CD4-positive, CD25-positive, alpha-beta regulatory T cell (primary cell): Measurements from ENCODE around the gene CSF3R. TPM values are rescaled to one million over a fixed set of nuclear protein-coding genes. Genes with fewer than 3 reads are reported as not detected.
A peak's percentile ranks its signal among the peaks of the same experiment; 100 is the strongest.
"Not testable (repeated sequence)": the region's sequence is repeated elsewhere in the genome, so short reads cannot be mapped to it uniquely, and the experiment has no call there.

Source experiments
- ATAC-seq, 2 donors: fragments of 150-1000 bp; cut with Tn5 transposase; one replicate each; pipeline ENCODE4 v1.10.0; 2021; ENCODE audit warnings: low read depth in 2 of 2, moderate number of reproducible peaks in 2 of 2, moderate library complexity in 1 of 2
- DNase-seq, 3 donors: peaks; one replicate each; pipeline versions ENCODE4 v3.0.0 to v3.0.0-alpha.2; 2012 to 2022; ENCODE audit warnings: mixed read lengths in 1 of 3
- H3K27ac ChIP-seq: one replicate; pipeline ENCODE4 v1.7.0; 2013; ENCODE audit warnings: mild to moderate bottlenecking, low read length; ENCODE audit not compliant: insufficient read depth, poor library complexity, severe bottlenecking
- H3K27me3 ChIP-seq: one replicate; pipeline ENCODE4 v1.7.0; 2013; ENCODE audit warnings: low read length; ENCODE audit not compliant: control insufficient read depth, insufficient read depth
- H3K36me3 ChIP-seq: one replicate; pipeline ENCODE4 v1.7.0; 2013; ENCODE audit warnings: mild to moderate bottlenecking, low read length, moderate library complexity; ENCODE audit not compliant: control insufficient read depth, insufficient read depth
- H3K4me1 ChIP-seq: 2 replicates; pipeline ENCODE4 v1.7.0; 2013; ENCODE audit warnings: mild to moderate bottlenecking, low read length; ENCODE audit not compliant: insufficient read depth, control insufficient read depth, poor library complexity, severe bottlenecking
- H3K4me3 ChIP-seq: one replicate; pipeline ENCODE4 v1.7.0; 2013; ENCODE audit warnings: low read depth, mild to moderate bottlenecking, low read length, moderate library complexity
- H3K9me3 ChIP-seq, 2 experiments: 1 replicate in 1 of 2; 2 replicates in 1 of 2; pipeline ENCODE4 v1.7.0; 2013; ENCODE audit warnings: low read length in 2 of 2, mild to moderate bottlenecking in 1 of 2, moderate library complexity in 1 of 2; ENCODE audit not compliant: control insufficient read depth in 2 of 2
- H3K27ac Mint-ChIP-seq, 3 donors: one replicate each; pipeline ENCODE4 v1.8.0; 2020 to 2022; ENCODE audit warnings: mild to moderate bottlenecking in 3 of 3, mixed read lengths in 3 of 3, moderate library complexity in 2 of 3
- H3K27me3 Mint-ChIP-seq: one replicate; pipeline ENCODE4 v1.8.0; 2022; ENCODE audit warnings: mild to moderate bottlenecking, mixed read lengths
- H3K36me3 Mint-ChIP-seq: one replicate; pipeline ENCODE4 v1.8.0; 2020; ENCODE audit warnings: mixed read lengths
- H3K4me1 Mint-ChIP-seq, 4 donors: one replicate each; pipeline ENCODE4 v1.8.0; 2020 to 2022; ENCODE audit warnings: mixed read lengths in 4 of 4, mild to moderate bottlenecking in 1 of 4
- H3K4me3 Mint-ChIP-seq, 4 donors: one replicate each; pipeline ENCODE4 v1.8.0; 2020 to 2022; ENCODE audit warnings: mild to moderate bottlenecking in 4 of 4, mixed read lengths in 4 of 4, moderate library complexity in 3 of 4
- H3K9me3 Mint-ChIP-seq, 7 donors: one replicate each; pipeline ENCODE4 v1.8.0; 2020 to 2022; ENCODE audit warnings: mixed read lengths in 7 of 7, mild to moderate bottlenecking in 3 of 7, moderate library complexity in 2 of 7
- polyA plus RNA-seq, 4 donors: library from polyadenylated mRNA; unstranded; fragments of 300-500 nt; fragmentation: Illumina TruSeq; gene quantifications; one replicate each; pipeline ENCODE4 v1.2.3, GENCODE V29; 2021
- total RNA-seq: library from RNA; stranded (reverse); gene quantifications from one replicate; pipeline ENCODE4 v1.2.3, GENCODE V29; 2022

The CSF3R gene
- total and polyA plus RNA-seq, 5 donors from 2014 or later: 0.10 to 3.6 (median 0.23) TPM; not detected in 1

- H3K4me1 ChIP-seq: peaks cover 4% of the 10 kb centered on the region
- H3K27ac ChIP-seq: no peak overlapping the region
- no peaks in the 10 kb centered on the region for H3K36me3 ChIP-seq
- Mint-ChIP-seq H3K9me3 (no peaks in the 10 kb centered on the region), H3K27ac (peak overlapping the region in 1 of 3 donors; percentile 57), H3K4me1 (peaks cover 0 to 12% (median 1%) of the 10 kb centered on the region in 4 donors), H3K36me3 (no peaks in the 10 kb centered on the region), H3K27me3 (peaks cover 9% of the 10 kb centered on the region), H3K4me3 (no peak overlapping the region)
- no peak for DNase-seq
- no peak for ATAC-seq
- H3K27me3 ChIP-seq: peaks cover 2% of the 10 kb centered on the region
- no peak overlapping the region for H3K4me3 ChIP-seq
- H3K9me3 ChIP-seq: no peaks in the 10 kb centered on the region
Observed at GRCh38 chr1:36479505-36480051, 3.1 kb downstream of the CSF3R start.

GRCh38 chr1:36477615-36478014 is 5.1 kb downstream of the CSF3R start:
- not testable (repeated sequence) for DNase-seq, H3K27ac Mint-ChIP-seq, ATAC-seq, H3K27me3 ChIP-seq, H3K4me1 ChIP-seq, H3K36me3 Mint-ChIP-seq, H3K27me3 Mint-ChIP-seq, H3K4me3 Mint-ChIP-seq, H3K36me3 ChIP-seq, H3K9me3 Mint-ChIP-seq, H3K9me3 ChIP-seq, H3K27ac ChIP-seq, H3K4me3 ChIP-seq
- H3K4me1 Mint-ChIP-seq: peaks cover 0 to 12% (median 1%) of the 10 kb centered on the region in 4 donors

GRCh38 chr1:36476945-36477344 is 5.8 kb downstream of the CSF3R start:
- H3K27me3 ChIP-seq: peaks cover 2% of the 10 kb centered on the region
- H3K36me3 ChIP-seq: no peaks in the 10 kb centered on the region
- H3K27ac Mint-ChIP-seq: peak overlapping the region in 1 of 3 donors; percentile 69
- peaks cover 0 to 6% (median under 1%) of the 10 kb centered on the region in 4 donors for H3K4me1 Mint-ChIP-seq
- no peak overlapping the region for H3K27ac ChIP-seq
- DNase-seq (no peak), ATAC-seq (no peak)
- H3K36me3 Mint-ChIP-seq: no peaks in the 10 kb centered on the region
- H3K9me3 ChIP-seq: no peaks in the 10 kb centered on the region
- H3K4me1 ChIP-seq: no peaks in the 10 kb centered on the region
- H3K4me3 Mint-ChIP-seq: no peak overlapping the region
- peaks cover under 1% of the 10 kb centered on the region for H3K27me3 Mint-ChIP-seq
- H3K9me3 Mint-ChIP-seq: no peaks in the 10 kb centered on the region
- H3K4me3 ChIP-seq: no peak overlapping the region

- no peak overlapping the region for H3K27ac Mint-ChIP-seq
- ATAC-seq: no peak
- no peak for DNase-seq
- H3K36me3 ChIP-seq: no peaks in the 10 kb centered on the region
- H3K27ac ChIP-seq: no peak overlapping the region
- no peaks in the 10 kb centered on the region for H3K27me3 Mint-ChIP-seq
- H3K9me3 Mint-ChIP-seq: no peaks in the 10 kb centered on the region
- no peaks in the 10 kb centered on the region for H3K4me1 ChIP-seq
- no peaks in the 10 kb centered on the region for H3K9me3 ChIP-seq
- H3K4me3 Mint-ChIP-seq: no peak overlapping the region
- no peaks in the 10 kb centered on the region for H3K4me1 Mint-ChIP-seq
- H3K27me3 ChIP-seq: no peaks in the 10 kb centered on the region
- no peaks in the 10 kb centered on the region for H3K36me3 Mint-ChIP-seq
- no peak overlapping the region for H3K4me3 ChIP-seq
Observed at GRCh38 chr1:36475910-36476604, 6.7 kb downstream of the CSF3R start.

- H3K36me3 Mint-ChIP-seq: no peaks in the 10 kb centered on the region
- Histone ChIP-seq H3K4me3 (no peak overlapping the region), H3K4me1 (no peaks in the 10 kb centered on the region), H3K27ac (no peak overlapping the region), H3K27me3 (no peaks in the 10 kb centered on the region), H3K9me3 (no peaks in the 10 kb centered on the region), H3K36me3 (no peaks in the 10 kb centered on the region)
- no peaks in the 10 kb centered on the region for H3K27me3 Mint-ChIP-seq
- DNase-seq: no peak
- no peaks in the 10 kb centered on the region for H3K9me3 Mint-ChIP-seq
- ATAC-seq: no peak
- H3K27ac Mint-ChIP-seq: no peak overlapping the region
- H3K4me1 Mint-ChIP-seq: no peaks in the 10 kb centered on the region
- H3K4me3 Mint-ChIP-seq: no peak overlapping the region
Observed at GRCh38 chr1:36475341-36475740, 7.4 kb downstream of the CSF3R start.

GRCh38 chr1:36472656-36473055 is 10.1 kb downstream of the CSF3R start:
- H3K4me3 ChIP-seq: no peak overlapping the region
- no peaks in the 10 kb centered on the region for H3K9me3 Mint-ChIP-seq
- no peaks in the 10 kb centered on the region for H3K36me3 ChIP-seq
- no peaks in the 10 kb centered on the region for H3K9me3 ChIP-seq
- no peak overlapping the region for H3K4me3 Mint-ChIP-seq
- H3K27me3 Mint-ChIP-seq: no peaks in the 10 kb centered on the region
- no peaks in the 10 kb centered on the region for H3K36me3 Mint-ChIP-seq
- H3K4me1 Mint-ChIP-seq: no peaks in the 10 kb centered on the region
- ATAC-seq (no peak), DNase-seq (no peak)
- no peaks in the 10 kb centered on the region for H3K4me1 ChIP-seq
- H3K27ac Mint-ChIP-seq: no peak overlapping the region
- no peaks in the 10 kb centered on the region for H3K27me3 ChIP-seq
- H3K27ac ChIP-seq: no peak overlapping the region

- H3K27ac Mint-ChIP-seq: no peak overlapping the region
- no peak overlapping the region for H3K4me3 Mint-ChIP-seq
- H3K36me3 Mint-ChIP-seq: no peaks in the 10 kb centered on the region
Observed at GRCh38 chr1:36471830-36472641, 10.7 kb downstream of the CSF3R start.

More at GRCh38 chr1:36471830-36472641, 10.7 kb downstream of the CSF3R start:
- Histone ChIP-seq H3K4me1 (no peaks in the 10 kb centered on the region), H3K27ac (no peak overlapping the region), H3K27me3 (no peaks in the 10 kb centered on the region), H3K4me3 (no peak overlapping the region), H3K36me3 (no peaks in the 10 kb centered on the region), H3K9me3 (no peaks in the 10 kb centered on the region)
- Mint-ChIP-seq H3K4me1 (no peaks in the 10 kb centered on the region), H3K9me3 (no peaks in the 10 kb centered on the region), H3K27me3 (no peaks in the 10 kb centered on the region)
- ATAC-seq (no peak), DNase-seq (no peak)
